ENCODE results near the gene KIRREL3.
"Not testable (repeated sequence)": the region's sequence is repeated elsewhere in the genome, so short reads cannot be mapped to it uniquely, and the experiment has no call there.

DNA sequence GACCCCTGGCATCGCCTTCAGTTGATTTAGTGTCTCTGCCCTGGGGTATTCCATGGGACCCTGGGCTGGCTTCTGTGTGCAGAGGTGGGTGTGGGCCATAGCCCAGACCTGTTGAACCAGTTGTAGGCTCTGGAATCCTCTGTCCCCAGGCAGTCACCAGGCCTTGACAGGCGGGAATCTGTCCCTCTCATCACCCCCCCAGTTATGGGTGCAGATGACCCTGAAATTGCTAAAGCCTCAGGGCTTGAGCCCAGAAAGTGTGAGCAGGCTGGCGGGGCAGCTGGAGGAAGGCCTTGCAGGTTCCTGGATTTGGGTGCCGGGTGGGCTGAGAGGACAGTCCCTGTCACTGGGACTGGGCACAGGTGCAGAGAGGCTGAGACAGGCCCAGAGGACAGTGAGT, 617.9 kb downstream of the KIRREL3 start:
- TF ChIP-seq, protein P1, sequence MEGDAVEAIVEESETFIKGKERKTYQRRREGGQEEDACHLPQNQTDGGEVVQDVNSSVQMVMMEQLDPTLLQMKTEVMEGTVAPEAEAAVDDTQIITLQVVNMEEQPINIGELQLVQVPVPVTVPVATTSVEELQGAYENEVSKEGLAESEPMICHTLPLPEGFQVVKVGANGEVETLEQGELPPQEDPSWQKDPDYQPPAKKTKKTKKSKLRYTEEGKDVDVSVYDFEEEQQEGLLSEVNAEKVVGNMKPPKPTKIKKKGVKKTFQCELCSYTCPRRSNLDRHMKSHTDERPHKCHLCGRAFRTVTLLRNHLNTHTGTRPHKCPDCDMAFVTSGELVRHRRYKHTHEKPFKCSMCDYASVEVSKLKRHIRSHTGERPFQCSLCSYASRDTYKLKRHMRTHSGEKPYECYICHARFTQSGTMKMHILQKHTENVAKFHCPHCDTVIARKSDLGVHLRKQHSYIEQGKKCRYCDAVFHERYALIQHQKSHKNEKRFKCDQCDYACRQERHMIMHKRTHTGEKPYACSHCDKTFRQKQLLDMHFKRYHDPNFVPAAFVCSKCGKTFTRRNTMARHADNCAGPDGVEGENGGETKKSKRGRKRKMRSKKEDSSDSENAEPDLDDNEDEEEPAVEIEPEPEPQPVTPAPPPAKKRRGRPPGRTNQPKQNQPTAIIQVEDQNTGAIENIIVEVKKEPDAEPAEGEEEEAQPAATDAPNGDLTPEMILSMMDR (IDR thresholded peaks at IDR 0.05; ENCODE audit: low read depth, low read length): not testable (repeated sequence)
- not testable (repeated sequence) for TF ChIP-seq EZH2phosphoT487 (IDR thresholded peaks at IDR 0.05; ENCODE audit: low read depth)
